ENCODE measurements around the gene LMAN1L. TPM values are rescaled to one million over a fixed set of nuclear protein-coding genes. Genes with fewer than 3 reads are reported as not detected.

Gene LMAN1L
- polyA plus RNA-seq, 1 donor (not counting 4 experiments of a cell fraction or from before 2014, with no cell fraction given) = not detected

DNA sequence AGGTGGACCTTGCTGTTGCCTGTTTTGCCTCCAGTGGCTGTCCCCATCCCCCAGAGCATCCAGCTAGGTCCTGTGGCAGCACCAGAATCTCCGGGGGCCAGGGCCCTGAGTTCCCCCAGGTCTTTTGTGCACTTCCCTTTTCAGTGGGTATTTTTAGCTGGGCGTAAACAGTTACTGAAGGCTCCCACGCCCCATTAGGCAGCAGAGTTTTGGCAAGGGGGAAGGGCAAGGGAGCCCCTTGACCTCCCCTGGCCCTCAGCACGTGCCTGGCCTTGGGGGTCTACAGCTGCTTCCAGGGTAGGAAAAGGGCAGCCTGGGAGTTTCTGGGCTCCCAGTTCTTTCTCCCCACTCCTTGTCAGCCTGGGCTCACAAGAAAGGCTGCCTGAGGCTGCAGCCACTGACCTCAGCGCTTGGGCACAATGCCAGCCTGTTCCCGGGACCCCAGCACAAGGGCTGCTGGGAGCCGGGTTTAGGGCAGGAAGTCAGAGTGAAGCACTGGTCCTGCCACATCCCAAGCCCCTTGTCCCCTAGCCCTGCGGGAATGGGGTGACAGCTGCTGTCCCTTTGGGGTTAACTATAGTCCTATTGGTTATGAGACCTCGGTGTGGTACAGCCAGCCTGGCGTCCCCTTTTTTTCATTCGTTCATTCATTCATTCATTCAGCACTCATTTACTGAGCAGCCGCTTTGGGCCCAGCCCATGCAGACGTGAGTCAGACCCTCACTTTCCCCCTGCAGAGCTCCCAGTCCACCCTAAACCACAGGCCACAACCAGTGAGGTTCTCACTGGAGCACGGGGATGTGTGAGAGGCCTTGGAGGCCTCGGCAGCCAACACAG, 22.3 kb upstream of the LMAN1L start:
- H3K9me3 ChIP-seq (ENCODE audit: control insufficient read depth, low read depth, low read length) = no peaks in the 10 kb centered on the region
- H3K4me1 ChIP-seq (ENCODE audit: control insufficient read depth, extremely low read depth, insufficient read depth, low read length) = peaks cover 66% of the 10 kb centered on the region
- no peak overlapping the region for H2AFZ ChIP-seq (ENCODE audit: control insufficient read depth, low read length)
- no peaks in the 10 kb centered on the region for H3K27me3 ChIP-seq (ENCODE audit: control insufficient read depth, extremely low read depth, insufficient read depth, low read length)
- H3K79me2 ChIP-seq (ENCODE audit: control insufficient read depth, insufficient read depth, low read length) = peaks cover 84% of the 10 kb centered on the region
- H3K9ac ChIP-seq (ENCODE audit: control insufficient read depth, extremely low read depth, insufficient read depth, low read length) = no peak overlapping the region
- dilution Hi-C loops (cut with MboI; ENCODE audit: extremely low pct_ligation_motif_present, low sequenced_read_pairs) = no loop called here
- H3K27ac ChIP-seq (ENCODE audit: control insufficient read depth, insufficient read depth, low read length) = peak overlapping the region; percentile 3
- DNase-seq (ENCODE audit: low read depth, low spot score) (no peak), FAIRE-seq (no peak)
- TF ChIP-seq EZH2 (IDR thresholded peaks at IDR 0.05; ENCODE audit: low read length) = no peak
- TF ChIP-seq, protein P1, sequence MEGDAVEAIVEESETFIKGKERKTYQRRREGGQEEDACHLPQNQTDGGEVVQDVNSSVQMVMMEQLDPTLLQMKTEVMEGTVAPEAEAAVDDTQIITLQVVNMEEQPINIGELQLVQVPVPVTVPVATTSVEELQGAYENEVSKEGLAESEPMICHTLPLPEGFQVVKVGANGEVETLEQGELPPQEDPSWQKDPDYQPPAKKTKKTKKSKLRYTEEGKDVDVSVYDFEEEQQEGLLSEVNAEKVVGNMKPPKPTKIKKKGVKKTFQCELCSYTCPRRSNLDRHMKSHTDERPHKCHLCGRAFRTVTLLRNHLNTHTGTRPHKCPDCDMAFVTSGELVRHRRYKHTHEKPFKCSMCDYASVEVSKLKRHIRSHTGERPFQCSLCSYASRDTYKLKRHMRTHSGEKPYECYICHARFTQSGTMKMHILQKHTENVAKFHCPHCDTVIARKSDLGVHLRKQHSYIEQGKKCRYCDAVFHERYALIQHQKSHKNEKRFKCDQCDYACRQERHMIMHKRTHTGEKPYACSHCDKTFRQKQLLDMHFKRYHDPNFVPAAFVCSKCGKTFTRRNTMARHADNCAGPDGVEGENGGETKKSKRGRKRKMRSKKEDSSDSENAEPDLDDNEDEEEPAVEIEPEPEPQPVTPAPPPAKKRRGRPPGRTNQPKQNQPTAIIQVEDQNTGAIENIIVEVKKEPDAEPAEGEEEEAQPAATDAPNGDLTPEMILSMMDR (optimal IDR thresholded peaks at IDR 0.05 in 1 of 3, IDR thresholded peaks at IDR 0.05 in 1 of 3, conservative IDR thresholded peaks at IDR 0.05 in 1 of 3; ENCODE audit: extremely low read depth in 1 of 3, insufficient read depth in 2 of 3, low read length in 3 of 3) = no peak
- H3K9me1 ChIP-seq (ENCODE audit: control insufficient read depth, extremely low read depth, insufficient read depth, low read length) = peaks cover 17% of the 10 kb centered on the region
- H3K36me3 ChIP-seq (ENCODE audit: control insufficient read depth in 2 of 2, extremely low read depth in 1 of 2, insufficient read depth in 2 of 2, low read length in 2 of 2) = peaks cover 3 to 5% of the 10 kb centered on the region in 2 experiments
- H3K4me3 ChIP-seq (ENCODE audit: control insufficient read depth in 2 of 3, extremely low read depth in 1 of 3, insufficient read depth in 2 of 3, low read depth in 1 of 3, low read length in 3 of 3) = no peak overlapping the region
- no peak overlapping the region for H3K4me2 ChIP-seq (ENCODE audit: control insufficient read depth, extremely low read depth, insufficient read depth, low read depth, low read length)
- H4K20me1 ChIP-seq (ENCODE audit: control insufficient read depth, extremely low read depth, insufficient read depth, low read length) = peaks cover 39% of the 10 kb centered on the region

DNA sequence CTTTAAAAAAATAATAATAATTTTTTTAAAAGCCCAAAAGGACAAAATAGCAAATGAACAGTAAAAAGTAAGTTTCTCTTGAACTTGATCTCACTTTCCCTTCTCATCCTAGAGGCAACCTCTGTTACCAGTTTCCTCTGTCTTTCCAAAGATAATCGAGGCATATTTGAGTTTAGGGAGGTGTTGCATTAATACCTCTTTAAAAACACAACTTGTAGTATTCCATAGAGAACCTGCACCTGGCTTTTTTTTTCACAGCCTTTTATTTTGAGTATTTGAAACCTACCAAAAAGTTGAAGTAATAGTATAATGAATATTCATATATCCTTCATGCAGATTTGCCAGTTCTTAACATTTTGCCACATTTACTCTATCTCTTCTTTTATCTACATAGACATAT, 21.6 kb upstream of the LMAN1L start:
- H2AFZ ChIP-seq (ENCODE audit: control insufficient read depth, low read length) = no peak overlapping the region
- H3K9me1 ChIP-seq (ENCODE audit: control insufficient read depth, extremely low read depth, insufficient read depth, low read length) = peaks cover 19% of the 10 kb centered on the region
- DNase-seq (ENCODE audit: low read depth, low spot score) (no peak), FAIRE-seq (no peak)
- peaks cover 81% of the 10 kb centered on the region for H3K79me2 ChIP-seq (ENCODE audit: control insufficient read depth, insufficient read depth, low read length)
- no peak overlapping the region for H3K9ac ChIP-seq (ENCODE audit: control insufficient read depth, extremely low read depth, insufficient read depth, low read length)
- H3K9me3 ChIP-seq (ENCODE audit: control insufficient read depth, low read depth, low read length) = no peaks in the 10 kb centered on the region
- no peak overlapping the region for H3K4me2 ChIP-seq (ENCODE audit: control insufficient read depth, extremely low read depth, insufficient read depth, low read depth, low read length)
- TF ChIP-seq, protein P1 (optimal IDR thresholded peaks at IDR 0.05 in 1 of 3, IDR thresholded peaks at IDR 0.05 in 1 of 3, conservative IDR thresholded peaks at IDR 0.05 in 1 of 3; ENCODE audit: extremely low read depth in 1 of 3, insufficient read depth in 2 of 3, low read length in 3 of 3) = no peak
- no peak for TF ChIP-seq EZH2 (IDR thresholded peaks at IDR 0.05; ENCODE audit: low read length)
- H3K4me1 ChIP-seq (ENCODE audit: control insufficient read depth, extremely low read depth, insufficient read depth, low read length) = peaks cover 65% of the 10 kb centered on the region
- peaks cover 42% of the 10 kb centered on the region for H4K20me1 ChIP-seq (ENCODE audit: control insufficient read depth, extremely low read depth, insufficient read depth, low read length)
- peaks cover 3 to 5% of the 10 kb centered on the region in 2 experiments for H3K36me3 ChIP-seq (ENCODE audit: control insufficient read depth in 2 of 2, extremely low read depth in 1 of 2, insufficient read depth in 2 of 2, low read length in 2 of 2)
- dilution Hi-C loops (cut with MboI; ENCODE audit: extremely low pct_ligation_motif_present, low sequenced_read_pairs) = no loop called here
- no peaks in the 10 kb centered on the region for H3K27me3 ChIP-seq (ENCODE audit: control insufficient read depth, extremely low read depth, insufficient read depth, low read length)
- no peak overlapping the region for H3K4me3 ChIP-seq (ENCODE audit: control insufficient read depth in 2 of 3, extremely low read depth in 1 of 3, insufficient read depth in 2 of 3, low read depth in 1 of 3, low read length in 3 of 3)
- H3K27ac ChIP-seq (ENCODE audit: control insufficient read depth, insufficient read depth, low read length) = no peak overlapping the region
